Activated T-cell treated with anti-CD3 and anti-CD28 coated beads, Interleukin-2, amount 50 U/mL, for 48 hours (primary cell): ENCODE data around the gene UBR3.
"Not testable (repeated sequence)": the region's sequence is repeated elsewhere in the genome, so short reads cannot be mapped to it uniquely, and the experiment has no call there.

Experiments
- DNase-seq, 2 experiments: peaks; one replicate each; pipeline ENCODE4 v3.0.0-alpha.2; 2020

The UBR3 gene, protein sequence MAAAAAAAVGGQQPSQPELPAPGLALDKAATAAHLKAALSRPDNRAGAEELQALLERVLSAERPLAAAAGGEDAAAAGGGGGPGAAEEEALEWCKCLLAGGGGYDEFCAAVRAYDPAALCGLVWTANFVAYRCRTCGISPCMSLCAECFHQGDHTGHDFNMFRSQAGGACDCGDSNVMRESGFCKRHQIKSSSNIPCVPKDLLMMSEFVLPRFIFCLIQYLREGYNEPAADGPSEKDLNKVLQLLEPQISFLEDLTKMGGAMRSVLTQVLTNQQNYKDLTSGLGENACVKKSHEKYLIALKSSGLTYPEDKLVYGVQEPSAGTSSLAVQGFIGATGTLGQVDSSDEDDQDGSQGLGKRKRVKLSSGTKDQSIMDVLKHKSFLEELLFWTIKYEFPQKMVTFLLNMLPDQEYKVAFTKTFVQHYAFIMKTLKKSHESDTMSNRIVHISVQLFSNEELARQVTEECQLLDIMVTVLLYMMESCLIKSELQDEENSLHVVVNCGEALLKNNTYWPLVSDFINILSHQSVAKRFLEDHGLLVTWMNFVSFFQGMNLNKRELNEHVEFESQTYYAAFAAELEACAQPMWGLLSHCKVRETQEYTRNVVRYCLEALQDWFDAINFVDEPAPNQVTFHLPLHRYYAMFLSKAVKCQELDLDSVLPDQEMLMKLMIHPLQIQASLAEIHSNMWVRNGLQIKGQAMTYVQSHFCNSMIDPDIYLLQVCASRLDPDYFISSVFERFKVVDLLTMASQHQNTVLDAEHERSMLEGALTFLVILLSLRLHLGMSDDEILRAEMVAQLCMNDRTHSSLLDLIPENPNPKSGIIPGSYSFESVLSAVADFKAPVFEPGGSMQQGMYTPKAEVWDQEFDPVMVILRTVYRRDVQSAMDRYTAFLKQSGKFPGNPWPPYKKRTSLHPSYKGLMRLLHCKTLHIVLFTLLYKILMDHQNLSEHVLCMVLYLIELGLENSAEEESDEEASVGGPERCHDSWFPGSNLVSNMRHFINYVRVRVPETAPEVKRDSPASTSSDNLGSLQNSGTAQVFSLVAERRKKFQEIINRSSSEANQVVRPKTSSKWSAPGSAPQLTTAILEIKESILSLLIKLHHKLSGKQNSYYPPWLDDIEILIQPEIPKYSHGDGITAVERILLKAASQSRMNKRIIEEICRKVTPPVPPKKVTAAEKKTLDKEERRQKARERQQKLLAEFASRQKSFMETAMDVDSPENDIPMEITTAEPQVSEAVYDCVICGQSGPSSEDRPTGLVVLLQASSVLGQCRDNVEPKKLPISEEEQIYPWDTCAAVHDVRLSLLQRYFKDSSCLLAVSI (N-terminal part only)

DNA sequence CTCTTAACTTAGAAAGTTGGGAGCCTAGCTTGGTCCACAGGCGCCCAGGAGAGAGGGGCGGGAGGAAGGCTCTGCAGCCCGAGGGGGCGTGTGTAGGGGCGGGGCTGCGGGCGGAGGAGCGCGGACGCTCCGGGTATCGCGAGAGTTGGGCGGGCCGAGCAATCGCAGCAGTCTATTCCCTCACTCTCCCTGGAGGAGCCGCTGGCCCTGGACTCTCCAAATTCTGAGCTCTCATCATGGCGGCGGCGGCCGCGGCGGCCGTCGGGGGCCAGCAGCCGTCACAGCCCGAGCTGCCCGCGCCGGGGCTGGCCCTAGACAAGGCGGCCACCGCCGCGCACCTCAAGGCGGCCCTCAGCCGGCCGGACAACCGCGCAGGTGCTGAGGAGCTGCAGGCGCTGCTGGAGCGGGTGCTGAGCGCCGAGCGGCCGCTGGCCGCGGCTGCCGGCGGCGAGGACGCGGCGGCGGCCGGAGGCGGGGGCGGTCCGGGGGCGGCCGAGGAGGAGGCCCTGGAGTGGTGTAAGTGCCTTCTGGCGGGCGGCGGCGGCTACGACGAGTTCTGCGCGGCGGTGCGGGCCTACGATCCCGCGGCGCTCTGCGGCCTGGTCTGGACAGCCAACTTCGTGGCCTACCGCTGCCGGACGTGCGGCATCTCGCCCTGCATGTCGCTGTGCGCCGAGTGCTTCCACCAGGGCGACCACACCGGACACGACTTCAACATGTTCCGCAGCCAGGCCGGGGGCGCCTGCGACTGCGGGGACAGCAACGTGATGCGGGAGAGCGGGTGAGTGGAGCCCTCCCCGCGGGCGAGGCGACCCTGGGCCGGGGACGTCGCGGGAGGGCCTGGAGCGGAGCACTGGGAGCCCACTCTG is at the start of gene UBR3:
TSS of gene UBR3 (plus strand) at position 183 of the 869 bp plus-strand sequence. CDS start at position 237, 54 bp downstream.
- peak; percentile 90 to 94 for DNase-seq

DNA sequence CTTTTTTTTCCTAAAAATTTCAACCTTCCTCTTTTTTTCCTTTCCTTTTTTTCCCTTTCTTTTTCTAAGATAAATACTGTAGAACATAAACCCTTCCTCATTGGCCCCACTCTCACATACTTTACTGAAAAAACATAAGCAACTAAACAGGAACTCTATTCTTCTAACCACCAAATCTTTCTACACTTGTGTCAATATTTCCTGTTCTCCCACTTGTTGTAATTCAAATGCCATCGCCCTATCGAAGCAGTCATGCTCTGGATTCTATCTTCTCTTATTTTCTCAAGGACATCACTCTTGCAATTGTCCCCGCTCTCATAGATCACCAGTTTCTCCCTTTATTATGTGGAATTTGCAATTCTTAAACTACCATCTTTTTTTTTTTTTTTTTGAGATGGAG is 48.8 kb upstream of the UBR3 start:
- no peak for DNase-seq

DNA sequence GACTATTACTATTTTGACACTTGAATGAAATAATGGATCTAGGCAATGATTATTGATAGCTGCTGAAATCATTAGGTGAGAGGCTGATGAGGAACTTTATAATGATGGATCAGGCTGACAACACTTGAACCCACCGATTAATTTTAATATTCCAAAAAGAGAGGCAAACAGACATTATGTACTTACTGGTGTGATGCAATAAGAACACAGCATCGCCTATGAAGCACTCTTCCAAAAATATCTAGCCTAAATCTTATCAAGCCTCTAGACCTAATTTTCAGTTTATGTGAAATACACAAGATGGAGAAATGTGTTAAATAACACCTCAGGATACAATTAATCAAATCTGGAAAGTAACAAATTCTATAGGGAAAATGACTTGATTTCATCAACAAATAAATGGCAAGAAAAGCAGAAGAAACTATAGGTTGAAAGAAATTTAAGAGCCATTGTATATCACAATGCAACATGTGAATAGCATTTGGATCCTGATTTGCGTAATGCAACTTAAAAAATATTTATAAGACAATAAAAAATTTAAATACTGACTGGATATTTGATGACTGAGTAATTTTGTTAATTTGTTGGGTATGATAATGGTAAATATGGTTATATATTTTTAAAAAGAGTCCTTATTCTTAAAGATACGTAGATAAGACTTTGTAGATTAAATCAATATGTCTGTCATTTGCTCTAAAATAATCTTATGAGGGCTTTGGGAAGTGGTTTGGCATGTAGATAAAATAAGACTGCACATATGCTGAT is 45.8 kb upstream of the UBR3 start:
- DNase-seq, result no peak

DNA sequence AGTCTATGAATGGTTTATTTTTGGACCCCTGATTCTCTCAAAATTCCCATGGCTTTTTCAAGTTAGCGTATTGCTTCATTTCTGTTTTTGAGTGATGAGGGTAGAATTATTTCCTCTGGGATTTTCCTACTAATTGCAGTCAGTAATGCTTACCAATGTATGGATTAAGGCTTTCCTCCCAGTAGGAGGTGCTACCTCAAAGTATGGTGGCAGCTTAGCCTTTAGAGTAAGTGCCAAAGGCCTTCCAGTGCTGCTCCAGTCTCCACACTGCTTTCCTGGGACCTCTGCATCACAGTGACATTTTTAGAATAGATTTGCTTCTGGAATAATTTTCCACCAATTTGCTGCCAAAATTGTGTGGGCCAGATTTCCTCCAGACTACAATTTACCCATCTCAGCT is 44.7 kb upstream of the UBR3 start:
- no peak for DNase-seq

DNA sequence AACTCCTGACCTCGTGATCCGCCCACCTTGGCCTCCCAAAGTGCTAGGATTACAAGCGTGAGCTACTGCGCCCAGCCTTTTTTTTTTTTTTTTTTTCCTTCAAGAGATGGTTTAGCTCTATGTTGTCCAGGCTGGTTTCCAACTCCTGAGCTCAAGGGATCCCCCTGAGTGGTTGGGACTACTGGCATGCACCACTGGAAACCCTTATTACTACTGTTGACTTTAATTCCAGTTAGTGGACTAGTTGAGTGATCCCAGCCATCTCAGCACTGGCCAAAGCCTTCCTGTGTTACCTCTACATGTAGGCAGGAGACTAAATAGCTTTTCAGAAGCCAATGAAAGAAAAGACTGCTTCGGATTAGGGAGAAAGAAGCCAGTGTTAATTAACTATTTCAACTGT is 36.7 kb upstream of the UBR3 start:
- no peak for DNase-seq

DNA sequence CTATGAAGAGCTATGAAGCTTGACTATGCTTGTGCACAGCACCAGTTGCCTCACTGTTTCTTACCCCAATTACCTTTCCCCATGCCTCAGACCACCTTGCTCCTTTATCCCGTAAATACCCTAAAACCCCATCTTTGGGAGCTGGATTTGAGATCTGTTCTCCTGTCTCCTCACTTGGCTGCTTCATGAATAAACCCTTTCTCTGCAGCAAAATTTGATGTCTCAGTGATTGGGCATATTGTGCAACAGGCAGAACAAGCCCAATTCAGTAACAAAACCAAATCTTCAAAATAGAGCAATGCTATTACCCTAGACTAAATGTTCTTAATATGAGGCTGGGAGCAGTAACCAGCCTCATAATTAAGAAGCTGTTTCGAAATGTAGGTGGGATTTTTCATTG is 32.1 kb upstream of the UBR3 start:
- no peak for DNase-seq

DNA sequence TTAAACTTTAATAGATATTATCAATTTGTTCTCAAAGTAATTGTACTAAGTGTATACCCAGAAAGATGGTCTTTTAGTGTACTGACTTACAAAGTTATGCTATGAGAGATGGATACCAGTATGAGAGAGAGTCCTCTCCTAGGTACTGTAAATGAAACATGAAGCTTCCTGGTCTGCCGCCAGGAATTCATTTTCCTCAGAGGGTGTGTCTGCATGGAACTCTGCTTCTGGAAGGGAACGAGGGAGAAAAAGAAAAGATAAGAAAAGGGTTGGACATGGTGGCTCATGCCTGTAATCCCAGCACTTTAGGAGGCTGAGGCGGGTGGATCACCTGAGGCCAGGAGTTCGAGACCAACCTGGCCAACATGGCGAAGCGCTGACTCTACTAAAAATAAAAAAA is 30.8 kb upstream of the UBR3 start:
- no peak for DNase-seq

DNA sequence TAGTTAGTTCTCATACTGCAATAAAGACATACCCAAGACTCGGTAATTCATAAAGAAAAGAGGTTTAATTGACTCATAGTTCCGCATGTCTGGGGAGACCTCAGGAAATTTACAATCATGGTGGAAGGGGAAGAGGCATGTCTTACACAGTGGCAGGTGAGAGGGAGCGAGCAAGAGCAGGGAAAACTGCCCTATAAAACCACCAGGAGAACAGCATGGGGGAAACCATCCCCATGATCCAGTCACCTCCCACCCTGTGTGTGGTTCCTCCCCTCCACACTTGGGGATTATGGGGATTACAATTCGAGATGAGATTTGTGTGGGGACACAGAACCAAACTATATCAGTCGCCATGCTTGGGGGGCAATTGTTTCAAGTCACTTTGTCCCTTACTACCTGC is 29.7 kb upstream of the UBR3 start:
- no peak for DNase-seq

DNA sequence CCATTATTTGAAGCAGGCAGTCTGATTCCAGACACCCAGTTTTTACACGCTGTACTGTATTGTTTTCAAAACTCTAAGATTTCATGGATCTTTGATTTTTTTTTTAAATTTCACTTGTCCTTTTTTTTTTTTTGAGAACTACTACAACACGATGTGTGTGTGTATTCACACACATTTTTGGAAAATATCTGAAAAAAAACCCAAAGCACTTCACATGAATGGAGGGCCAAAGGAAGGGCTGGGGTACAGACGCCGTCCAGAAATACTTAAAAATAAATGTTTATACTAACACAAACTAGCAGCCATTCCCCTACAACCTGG is 28.9 kb upstream of the UBR3 start:
- DNase-seq, result no peak

DNA sequence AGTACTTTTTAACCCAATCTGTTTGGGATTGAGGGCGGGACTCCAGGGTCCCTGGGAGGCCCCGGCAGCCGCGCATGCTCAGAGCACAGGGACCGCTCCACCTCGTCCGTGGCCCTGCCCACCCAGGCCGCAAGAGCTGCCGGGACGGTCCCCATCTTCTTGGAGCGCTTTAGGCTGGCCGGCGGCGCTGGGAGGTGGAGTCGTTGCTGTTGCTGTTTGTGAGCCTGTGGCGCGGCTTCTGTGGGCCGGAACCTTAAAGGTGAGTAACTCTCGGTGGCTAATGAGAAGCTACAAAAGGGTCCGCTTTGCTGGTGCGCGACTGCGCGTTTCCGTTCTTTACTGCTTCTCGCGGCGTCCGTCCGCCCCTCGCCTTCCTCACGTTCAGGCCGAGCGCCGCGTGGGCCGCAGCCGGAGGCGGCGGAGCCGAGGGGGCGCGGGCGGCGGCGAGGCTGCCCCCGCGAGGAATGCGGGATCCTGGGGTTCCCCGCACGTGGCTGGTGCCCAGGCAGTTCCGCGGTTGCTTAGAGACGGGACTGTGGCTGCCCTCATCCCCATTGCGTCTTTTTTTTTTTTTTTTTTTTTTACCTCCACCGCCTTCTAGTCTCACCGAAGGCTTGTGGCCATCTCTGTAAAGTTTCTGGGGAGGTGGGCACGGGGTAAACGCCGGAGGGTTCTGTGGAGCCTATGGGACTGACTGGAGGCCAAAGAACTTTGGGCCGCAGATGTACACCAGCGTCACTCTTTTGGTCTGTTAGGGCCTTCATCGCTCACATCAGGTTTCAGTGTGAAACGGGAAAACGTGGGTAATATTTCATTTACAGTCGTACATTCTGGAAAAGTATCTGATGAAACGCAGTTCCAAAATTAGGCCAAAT is 28.3 kb upstream of the UBR3 start, which contains the start of gene SSB:
TSS of gene SSB (plus strand) at position 154 of the 875 bp plus-strand sequence. CDS start 2,090 bp downstream, outside the sequence.
- DNase-seq, result peak; percentile 95 to 97

DNA sequence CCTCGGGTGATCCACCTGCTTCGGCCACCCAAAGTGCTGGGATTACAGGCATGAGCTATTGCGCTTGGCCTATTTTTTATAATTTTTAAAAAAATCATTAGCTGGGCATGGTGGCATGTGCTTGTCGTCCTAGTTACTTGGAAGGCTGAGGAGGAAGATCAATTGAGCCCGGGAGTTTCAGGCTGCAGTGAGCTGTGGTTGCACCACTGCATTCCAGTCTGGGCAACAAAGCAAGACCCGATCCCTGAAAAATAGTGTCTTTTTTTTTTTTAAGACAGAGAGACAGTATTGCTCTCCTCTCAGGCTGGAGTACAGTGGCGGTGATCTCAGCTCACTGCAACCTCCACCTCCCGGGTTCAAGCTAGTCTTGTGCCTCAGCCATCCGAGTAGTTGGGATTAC is 23.8 kb upstream of the UBR3 start:
- DNase-seq, result no peak

DNA sequence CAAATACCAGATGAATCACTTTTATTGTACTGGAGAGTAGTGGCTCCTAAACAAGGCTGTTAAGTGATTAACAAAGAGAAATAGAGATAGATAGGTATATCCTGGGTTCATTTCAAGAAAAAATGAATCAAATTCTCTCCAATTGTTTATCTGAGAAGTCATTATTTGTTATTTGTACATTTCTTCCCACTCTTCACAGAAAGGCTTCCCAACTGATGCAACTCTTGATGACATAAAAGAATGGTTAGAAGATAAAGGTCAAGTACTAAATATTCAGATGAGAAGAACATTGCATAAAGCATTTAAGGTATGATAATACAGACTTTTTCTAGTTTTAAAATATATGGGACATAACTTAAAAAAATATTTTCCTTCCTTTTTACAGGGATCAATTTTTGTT is 20.7 kb upstream of the UBR3 start:
- no peak for DNase-seq

DNA sequence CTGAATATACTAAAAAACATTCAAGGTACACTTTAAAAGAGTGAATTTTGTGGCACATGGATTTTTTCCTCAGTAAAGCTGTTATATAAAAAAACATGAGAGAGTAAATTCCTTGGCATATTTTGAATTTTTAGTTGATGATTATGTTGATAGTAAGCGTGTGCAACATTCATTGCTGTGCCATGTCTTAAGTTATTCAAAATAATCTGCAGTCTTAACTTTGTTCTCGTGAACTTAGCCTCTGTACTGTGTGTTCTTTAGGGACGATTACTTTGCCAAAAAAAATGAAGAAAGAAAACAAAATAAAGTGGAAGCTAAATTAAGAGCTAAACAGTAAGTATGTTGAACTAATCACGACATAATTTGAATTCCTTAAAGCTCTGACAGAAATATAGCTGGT is 19.0 kb upstream of the UBR3 start:
- no peak for DNase-seq

DNA sequence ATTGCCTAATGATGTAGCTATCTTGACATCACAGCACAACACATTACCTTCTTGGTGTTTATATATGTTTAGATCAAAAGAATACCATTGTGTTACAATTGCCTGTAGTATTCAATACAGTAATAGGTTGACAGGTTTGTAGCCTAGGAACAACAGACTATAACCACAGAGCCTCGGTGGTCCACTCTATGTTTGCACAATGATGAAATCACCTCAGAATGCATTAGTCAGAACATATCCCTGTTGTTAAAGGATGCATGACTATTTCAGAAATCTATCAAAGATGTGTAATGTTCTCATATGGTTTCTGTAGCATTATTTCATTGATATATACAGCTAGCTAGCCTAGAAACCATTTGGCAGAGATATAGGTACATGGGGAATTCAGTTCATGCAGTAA is 11.4 kb upstream of the UBR3 start:
- no peak for DNase-seq

DNA sequence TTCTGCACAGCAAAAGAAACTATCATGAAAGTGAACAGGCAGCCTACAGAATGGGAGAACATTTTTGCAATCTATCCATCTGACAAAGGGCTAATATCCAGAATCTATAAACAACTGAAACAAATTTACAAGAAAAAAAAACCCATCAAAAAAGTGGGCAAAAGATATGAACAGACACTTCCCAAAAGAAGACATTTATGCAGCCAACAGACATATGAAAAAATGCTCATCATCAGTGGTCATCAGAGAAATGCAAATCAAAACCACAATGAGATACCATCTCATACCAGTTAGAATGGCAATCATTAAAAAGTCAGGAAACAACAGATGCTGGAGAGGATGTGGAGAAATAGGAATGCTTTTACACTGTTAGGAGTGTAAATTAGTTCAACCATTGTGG is 10.3 kb upstream of the UBR3 start:
- DNase-seq, result not testable (repeated sequence)

DNA sequence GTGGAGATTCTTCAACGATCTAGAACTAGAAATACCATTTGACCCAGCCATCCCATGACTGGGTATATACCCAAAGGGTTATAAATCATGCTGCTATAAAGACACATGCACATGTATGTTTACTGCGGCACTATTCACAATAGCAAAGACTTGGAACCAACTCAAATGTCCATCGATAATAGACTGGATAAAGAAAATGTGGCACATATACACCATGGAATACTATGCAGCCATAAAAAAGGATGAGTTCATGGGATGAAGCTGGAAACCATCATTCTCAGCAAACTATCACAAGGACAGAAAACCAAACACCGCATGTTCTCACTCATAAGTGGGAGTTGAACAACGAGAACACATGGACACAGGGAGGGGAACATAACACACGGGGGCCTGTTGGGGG is 9.9 kb upstream of the UBR3 start:
- not testable (repeated sequence) for DNase-seq

DNA sequence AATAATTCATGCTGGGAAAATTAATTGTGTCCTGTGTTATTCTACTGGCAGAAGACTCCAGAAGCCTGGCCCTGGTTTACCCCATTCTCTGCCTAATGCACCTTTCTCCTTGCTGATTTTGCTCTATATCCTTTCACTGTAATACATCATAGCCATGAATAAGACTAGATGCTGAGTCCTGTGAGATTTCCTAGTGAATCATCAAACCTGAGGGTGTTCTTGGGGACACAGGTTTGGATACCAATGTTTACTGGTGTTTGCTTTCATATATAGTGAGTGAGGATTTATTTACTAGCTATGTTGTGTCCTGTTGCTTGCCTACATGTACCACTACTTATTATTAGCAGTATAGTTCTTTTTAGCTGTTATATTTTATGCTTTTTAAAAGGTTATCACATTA is 9.0 kb upstream of the UBR3 start:
- DNase-seq, result no peak

DNA sequence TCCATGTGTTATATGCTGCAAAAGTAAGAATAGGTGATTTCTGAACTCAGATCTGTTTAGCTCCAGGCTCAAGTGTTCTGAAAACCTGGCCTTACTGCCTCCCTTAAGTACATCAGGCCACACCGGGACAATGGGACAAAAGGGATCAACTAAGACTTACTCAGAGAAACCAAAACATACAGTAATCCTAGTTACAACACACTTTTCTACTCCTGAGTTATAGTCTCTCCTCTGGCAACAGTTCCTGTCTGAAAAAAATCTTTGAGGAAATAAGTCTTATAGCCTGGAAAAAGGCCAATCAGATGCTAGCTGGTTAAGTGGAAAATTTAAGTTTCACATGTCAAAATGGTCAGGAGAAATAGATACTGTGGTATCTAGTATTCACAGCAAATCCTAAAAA is 8.1 kb upstream of the UBR3 start:
- no peak for DNase-seq

DNA sequence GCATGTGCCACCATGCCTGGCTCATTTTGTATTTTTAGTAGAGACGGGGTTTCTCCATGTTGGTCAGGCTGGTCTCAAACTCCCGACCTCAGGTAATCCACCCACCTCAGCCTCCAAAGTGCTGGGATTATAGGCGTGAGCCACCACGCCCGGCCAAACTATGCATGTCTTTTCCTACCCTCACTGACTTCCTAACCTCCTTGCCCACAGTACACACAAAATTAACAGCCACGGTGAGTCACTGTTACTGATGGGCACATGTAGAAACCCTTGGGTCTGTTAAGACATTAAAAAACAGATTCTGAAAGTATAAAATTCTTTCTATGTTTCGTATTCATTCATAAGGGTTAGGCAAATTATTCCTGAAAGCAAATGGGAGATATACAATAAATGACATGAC is 7.2 kb upstream of the UBR3 start:
- not testable (repeated sequence) for DNase-seq

DNA sequence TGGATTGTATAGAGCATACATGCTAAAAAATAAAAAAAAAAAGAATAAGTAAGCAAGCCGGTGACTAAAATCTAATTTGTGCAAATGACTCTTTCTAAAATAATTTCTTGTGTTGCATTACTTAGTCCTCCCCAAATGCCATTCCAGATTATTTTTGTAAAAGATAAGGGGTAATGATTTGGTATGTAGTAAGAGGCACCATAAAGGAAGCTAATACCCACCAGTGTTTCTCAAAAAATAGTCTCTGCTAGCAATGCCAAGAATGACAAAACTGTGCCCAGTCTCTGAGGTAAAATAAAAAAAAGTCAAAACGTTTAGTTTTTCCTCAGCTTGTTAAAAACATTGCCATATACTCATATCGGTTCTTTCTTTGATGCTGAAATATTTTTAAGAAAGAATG is 5.2 kb upstream of the UBR3 start:
- DNase-seq, result no peak
